ENCODE measurements around the gene ELMOD1.

DNA sequence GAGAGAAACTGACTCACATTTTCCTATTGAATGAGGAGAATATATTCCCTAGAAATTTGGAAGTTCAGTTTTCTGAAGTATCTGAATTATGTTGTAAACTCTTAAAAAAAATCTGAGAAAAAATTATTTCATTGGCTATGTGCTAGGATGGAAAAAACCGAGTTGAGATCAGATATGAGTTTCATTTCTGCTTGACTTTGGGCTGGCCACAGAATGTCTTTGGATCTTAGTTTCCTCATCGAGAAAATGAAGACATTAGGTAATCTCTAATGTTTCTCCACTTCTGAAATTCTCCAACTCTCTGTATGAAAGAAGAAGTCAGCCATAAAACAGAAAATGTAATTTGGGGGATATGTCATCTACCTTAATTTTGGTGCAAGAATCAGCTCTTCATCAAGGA is 92.1 kb downstream of the ELMOD1 start:
- TF ChIP-seq TAF1 (conservative IDR thresholded peaks at IDR 0.05) (no peak), FOXA1 (IDR thresholded peaks at IDR 0.05) (no peak), NR2F2 (IDR thresholded peaks at IDR 0.05) (no peak), RAD21 (IDR thresholded peaks at IDR 0.05) (no peak), EGR1 (IDR thresholded peaks at IDR 0.05; ENCODE audit: low read depth in 2 of 2) (no peak)
- TF ChIP-seq, protein P1, sequence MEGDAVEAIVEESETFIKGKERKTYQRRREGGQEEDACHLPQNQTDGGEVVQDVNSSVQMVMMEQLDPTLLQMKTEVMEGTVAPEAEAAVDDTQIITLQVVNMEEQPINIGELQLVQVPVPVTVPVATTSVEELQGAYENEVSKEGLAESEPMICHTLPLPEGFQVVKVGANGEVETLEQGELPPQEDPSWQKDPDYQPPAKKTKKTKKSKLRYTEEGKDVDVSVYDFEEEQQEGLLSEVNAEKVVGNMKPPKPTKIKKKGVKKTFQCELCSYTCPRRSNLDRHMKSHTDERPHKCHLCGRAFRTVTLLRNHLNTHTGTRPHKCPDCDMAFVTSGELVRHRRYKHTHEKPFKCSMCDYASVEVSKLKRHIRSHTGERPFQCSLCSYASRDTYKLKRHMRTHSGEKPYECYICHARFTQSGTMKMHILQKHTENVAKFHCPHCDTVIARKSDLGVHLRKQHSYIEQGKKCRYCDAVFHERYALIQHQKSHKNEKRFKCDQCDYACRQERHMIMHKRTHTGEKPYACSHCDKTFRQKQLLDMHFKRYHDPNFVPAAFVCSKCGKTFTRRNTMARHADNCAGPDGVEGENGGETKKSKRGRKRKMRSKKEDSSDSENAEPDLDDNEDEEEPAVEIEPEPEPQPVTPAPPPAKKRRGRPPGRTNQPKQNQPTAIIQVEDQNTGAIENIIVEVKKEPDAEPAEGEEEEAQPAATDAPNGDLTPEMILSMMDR (IDR thresholded peaks at IDR 0.05; ENCODE audit: low read depth, low read length, missing input control) = no peak
- TF ChIP-seq, protein P2, sequence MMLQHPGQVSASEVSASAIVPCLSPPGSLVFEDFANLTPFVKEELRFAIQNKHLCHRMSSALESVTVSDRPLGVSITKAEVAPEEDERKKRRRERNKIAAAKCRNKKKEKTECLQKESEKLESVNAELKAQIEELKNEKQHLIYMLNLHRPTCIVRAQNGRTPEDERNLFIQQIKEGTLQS (IDR thresholded peaks at IDR 0.05) = no peak
- TF ChIP-seq, protein P3, sequence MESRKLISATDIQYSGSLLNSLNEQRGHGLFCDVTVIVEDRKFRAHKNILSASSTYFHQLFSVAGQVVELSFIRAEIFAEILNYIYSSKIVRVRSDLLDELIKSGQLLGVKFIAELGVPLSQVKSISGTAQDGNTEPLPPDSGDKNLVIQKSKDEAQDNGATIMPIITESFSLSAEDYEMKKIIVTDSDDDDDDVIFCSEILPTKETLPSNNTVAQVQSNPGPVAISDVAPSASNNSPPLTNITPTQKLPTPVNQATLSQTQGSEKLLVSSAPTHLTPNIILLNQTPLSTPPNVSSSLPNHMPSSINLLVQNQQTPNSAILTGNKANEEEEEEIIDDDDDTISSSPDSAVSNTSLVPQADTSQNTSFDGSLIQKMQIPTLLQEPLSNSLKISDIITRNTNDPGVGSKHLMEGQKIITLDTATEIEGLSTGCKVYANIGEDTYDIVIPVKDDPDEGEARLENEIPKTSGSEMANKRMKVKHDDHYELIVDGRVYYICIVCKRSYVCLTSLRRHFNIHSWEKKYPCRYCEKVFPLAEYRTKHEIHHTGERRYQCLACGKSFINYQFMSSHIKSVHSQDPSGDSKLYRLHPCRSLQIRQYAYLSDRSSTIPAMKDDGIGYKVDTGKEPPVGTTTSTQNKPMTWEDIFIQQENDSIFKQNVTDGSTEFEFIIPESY (IDR thresholded peaks at IDR 0.05) = no peak
- TF ChIP-seq, protein P4, sequence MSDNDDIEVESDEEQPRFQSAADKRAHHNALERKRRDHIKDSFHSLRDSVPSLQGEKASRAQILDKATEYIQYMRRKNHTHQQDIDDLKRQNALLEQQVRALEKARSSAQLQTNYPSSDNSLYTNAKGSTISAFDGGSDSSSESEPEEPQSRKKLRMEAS (IDR thresholded peaks at IDR 0.05) = no peak
